K562 (cell line): ENCODE measurements around the gene STIM1. TPM values are rescaled to one million over a fixed set of nuclear protein-coding genes. Genes with fewer than 3 reads are reported as not detected.

ENCODE experiments used
- CBX8 ChIP-seq: fragments of 200-600 bp; sonication (generic); IDR thresholded peaks from 2 replicates; pipeline ENCODE4 v1.6.1; 2012; ENCODE audit warnings: borderline replicate concordance, mixed run types, low read depth, mild to moderate bottlenecking, moderate library complexity, mixed read lengths, low read length, control low read depth, inconsistent platforms; ENCODE audit not compliant: poor library complexity, severe bottlenecking; ENCODE audit errors: extremely low read depth
- ELF2 ChIP-seq: fragments of 250-450 bp; sonication (Bioruptor Pico); IDR thresholded peaks from 2 replicates; pipeline ENCODE4 v1.5.0; 2021; ENCODE audit warnings: mild to moderate bottlenecking
- MCM2 ChIP-seq: fragments of 450-650 bp; IDR thresholded peaks from 2 replicates; pipeline ENCODE4 v1.6.1; 2017; ENCODE audit warnings: low read depth, mild to moderate bottlenecking
- POLR2G ChIP-seq: fragments of 200-400 bp; formaldehyde crosslinking; IDR thresholded peaks from 2 replicates; pipeline ENCODE4 v1.6.1; 2017; ENCODE audit warnings: low read depth, mild to moderate bottlenecking, antibody characterized with exemption, low read length, moderate library complexity
- RUNX1 ChIP-seq: sonication (generic); IDR thresholded peaks from 2 replicates; pipeline ENCODE4 v1.6.1; 2016; ENCODE audit warnings: antibody characterized with exemption, low read depth
- SETDB1 ChIP-seq: IDR thresholded peaks from one replicate; pipeline ENCODE4 v1.6.1; 2012; ENCODE audit warnings: low read length, control low read depth, inconsistent platforms
- ZNF592 ChIP-seq: fragments of 450-650 bp; IDR thresholded peaks from 2 replicates; pipeline ENCODE4 v1.6.1; 2017; ENCODE audit warnings: antibody characterized with exemption, mild to moderate bottlenecking
- polyA plus RNA-seq, 8 experiments: library from polyadenylated mRNA; depleted of rRNA in 4 of 8; stranded (reverse) in 5 of 8; unstranded in 3 of 8; fragments of >200 nt; fragmentation: Nextera tagmentation in 2 of 8; fragmentation: Illumina TruSeq in 1 of 8; extraction: Ambion mirVana in 2 of 8; extraction: Trizol in 1 of 8; gene quantifications; 2 replicates each; pipeline versions ENCODE4 v1.2.1 to v1.2.3, GENCODE V29; 2011 to 2014; ENCODE audit warnings: inconsistent platforms in 1 of 8, missing spikeins in 1 of 8
- total RNA-seq, 7 experiments: library from RNA; depleted of rRNA in 6 of 7; stranded (reverse); fragments of >200 nt in 6 of 7; fragmentation: Illumina TruSeq in 2 of 7; extraction: Trizol in 2 of 7; gene quantifications; 2 replicates each; pipeline versions ENCODE4 v1.2.1 to v1.2.3, GENCODE V29; 2011 to 2021; ENCODE audit warnings: low replicate concordance in 1 of 7
- TF ChIP-seq, protein P1 (sequence below): sonication (generic); formaldehyde crosslinking; IDR thresholded peaks from 2 replicates; pipeline ENCODE4 v1.8.0; 2022; ENCODE audit warnings: mild to moderate bottlenecking, missing genetic modification reagents

STIM1 gene
- total and polyA plus RNA-seq, 9 of the 15 experiments (the other 6 are each of a cell fraction or from before 2014, with no cell fraction given) = 7.7 to 50.5 (median 22.5) TPM

DNA sequence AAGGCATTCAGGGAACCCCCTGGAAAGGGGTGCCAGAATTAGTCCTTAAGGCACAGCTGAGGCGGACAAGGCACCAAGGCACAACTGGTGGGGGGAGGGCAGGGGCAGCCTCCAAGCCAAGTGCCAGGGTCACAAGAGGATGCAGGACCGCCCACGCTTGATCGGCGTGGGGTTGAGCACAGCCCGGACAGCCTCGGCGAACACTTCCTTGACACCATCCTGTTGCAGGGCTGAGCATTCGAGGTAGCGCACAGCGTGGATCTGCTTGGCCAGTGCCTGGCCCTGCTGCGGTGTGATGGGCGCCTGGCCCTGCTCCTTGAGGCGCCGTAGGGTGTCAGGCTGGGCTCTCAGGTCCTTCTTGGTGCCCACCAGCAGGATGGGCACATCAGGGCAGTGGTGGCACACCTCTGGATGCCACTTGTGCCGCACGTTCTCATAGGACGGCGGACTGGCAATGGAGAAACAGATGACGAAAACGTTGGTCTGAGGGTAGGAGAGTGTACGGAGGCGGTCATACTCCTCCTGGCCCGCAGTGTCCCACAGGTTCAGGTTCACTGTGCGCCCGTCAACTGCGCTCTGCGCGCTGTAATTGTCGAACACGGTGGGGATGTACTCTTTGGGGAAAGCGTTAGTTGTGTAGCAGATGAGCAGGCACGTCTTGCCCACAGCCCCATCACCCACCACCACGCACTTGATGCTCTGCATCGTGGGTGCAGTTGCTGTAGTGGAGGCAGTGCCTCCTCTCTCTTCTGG lies 27.9 kb upstream of the STIM1 start (continued):
- TF ChIP-seq SETDB1 = no peak
- TF ChIP-seq POLR2G = peak; percentile 81
- TF ChIP-seq ELF2 (CRISPR knock-in tag) = no peak
- TF ChIP-seq RUNX1 = no peak
- TF ChIP-seq CBX8 = no peak
- TF ChIP-seq ZNF592 = peak; percentile 43; the same call in 1 of the 2 replicates
- no peak for TF ChIP-seq MCM2
- TF ChIP-seq, protein P1, sequence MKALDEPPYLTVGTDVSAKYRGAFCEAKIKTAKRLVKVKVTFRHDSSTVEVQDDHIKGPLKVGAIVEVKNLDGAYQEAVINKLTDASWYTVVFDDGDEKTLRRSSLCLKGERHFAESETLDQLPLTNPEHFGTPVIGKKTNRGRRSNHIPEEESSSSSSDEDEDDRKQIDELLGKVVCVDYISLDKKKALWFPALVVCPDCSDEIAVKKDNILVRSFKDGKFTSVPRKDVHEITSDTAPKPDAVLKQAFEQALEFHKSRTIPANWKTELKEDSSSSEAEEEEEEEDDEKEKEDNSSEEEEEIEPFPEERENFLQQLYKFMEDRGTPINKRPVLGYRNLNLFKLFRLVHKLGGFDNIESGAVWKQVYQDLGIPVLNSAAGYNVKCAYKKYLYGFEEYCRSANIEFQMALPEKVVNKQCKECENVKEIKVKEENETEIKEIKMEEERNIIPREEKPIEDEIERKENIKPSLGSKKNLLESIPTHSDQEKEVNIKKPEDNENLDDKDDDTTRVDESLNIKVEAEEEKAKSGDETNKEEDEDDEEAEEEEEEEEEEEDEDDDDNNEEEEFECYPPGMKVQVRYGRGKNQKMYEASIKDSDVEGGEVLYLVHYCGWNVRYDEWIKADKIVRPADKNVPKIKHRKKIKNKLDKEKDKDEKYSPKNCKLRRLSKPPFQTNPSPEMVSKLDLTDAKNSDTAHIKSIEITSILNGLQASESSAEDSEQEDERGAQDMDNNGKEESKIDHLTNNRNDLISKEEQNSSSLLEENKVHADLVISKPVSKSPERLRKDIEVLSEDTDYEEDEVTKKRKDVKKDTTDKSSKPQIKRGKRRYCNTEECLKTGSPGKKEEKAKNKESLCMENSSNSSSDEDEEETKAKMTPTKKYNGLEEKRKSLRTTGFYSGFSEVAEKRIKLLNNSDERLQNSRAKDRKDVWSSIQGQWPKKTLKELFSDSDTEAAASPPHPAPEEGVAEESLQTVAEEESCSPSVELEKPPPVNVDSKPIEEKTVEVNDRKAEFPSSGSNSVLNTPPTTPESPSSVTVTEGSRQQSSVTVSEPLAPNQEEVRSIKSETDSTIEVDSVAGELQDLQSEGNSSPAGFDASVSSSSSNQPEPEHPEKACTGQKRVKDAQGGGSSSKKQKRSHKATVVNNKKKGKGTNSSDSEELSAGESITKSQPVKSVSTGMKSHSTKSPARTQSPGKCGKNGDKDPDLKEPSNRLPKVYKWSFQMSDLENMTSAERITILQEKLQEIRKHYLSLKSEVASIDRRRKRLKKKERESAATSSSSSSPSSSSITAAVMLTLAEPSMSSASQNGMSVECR (CRISPR knock-in tag) = no peak
